Tibial nerve (tissue), 4 donors: ENCODE measurements around the gene CDRT15L2. TPM values are rescaled to one million over a fixed set of nuclear protein-coding genes. Genes with fewer than 3 reads are reported as not detected.
A peak's percentile ranks its signal among the peaks of the same experiment; 100 is the strongest.
"Not testable (repeated sequence)": the region's sequence is repeated elsewhere in the genome, so short reads cannot be mapped to it uniquely, and the experiment has no call there.

Experiments
- DNase-seq, 2 donors: peaks; one replicate each; pipeline ENCODE4 v3.0.0-alpha.2; 2019; ENCODE audit warnings: low spot score in 2 of 2
- H3K27ac ChIP-seq, 4 donors: fragments of 200-600 bp; sonication (generic) in 3 of 4; one replicate each; pipeline ENCODE4 v1.5.1; 2017 to 2019; ENCODE audit warnings: mild to moderate bottlenecking in 1 of 4
- H3K27me3 ChIP-seq, 2 donors: fragments of 200-600 bp; sonication (generic) in 1 of 2; one replicate each; pipeline versions ENCODE4 v1.5.1 to v1.6.0; 2017 to 2019
- H3K36me3 ChIP-seq, 3 donors: fragments of 200-600 bp; sonication (generic); one replicate each; pipeline ENCODE4 v1.5.1; 2018 to 2019
- H3K4me1 ChIP-seq, 4 donors: fragments of 200-600 bp; sonication (generic) in 3 of 4; one replicate each; pipeline ENCODE4 v1.5.1; 2017 to 2019
- H3K4me3 ChIP-seq, 4 donors: fragments of 200-600 bp; sonication (generic) in 3 of 4; one replicate each; pipeline ENCODE4 v1.5.1; 2017 to 2019; ENCODE audit warnings: mild to moderate bottlenecking in 1 of 4, moderate library complexity in 1 of 4
- H3K9me3 ChIP-seq, 4 donors: fragments of 200-600 bp; sonication (generic) in 3 of 4; one replicate each; pipeline ENCODE4 v1.5.1; 2017 to 2019
- WGBS, 2 donors: methylation state at CpG; one replicate each; pipeline ENCODE4 v1.1.5; 2018; 5-methylcytosine and 5-hydroxymethylcytosine counted together
- total RNA-seq, 4 donors: library from RNA; depleted of rRNA; stranded (reverse); fragments of >200 nt; gene quantifications; one replicate each; pipeline ENCODE4 v1.1.0, GENCODE V29; 2016

CDRT15L2 gene
- total RNA-seq = not detected

GRCh38 chr17:20579424-20579823 lies at the start of gene CDRT15L2:
TSS of gene CDRT15L2 (plus strand) at chr17:20579724. CDS start at chr17:20579744, 20 bp downstream.
- not testable (repeated sequence) for H3K4me3 ChIP-seq, DNase-seq, H3K36me3 ChIP-seq, H3K27me3 ChIP-seq, H3K27ac ChIP-seq, H3K4me1 ChIP-seq, H3K9me3 ChIP-seq
- 93 to 94% methylated on average over 12 of the region's 12 CpGs for WGBS, 2 donors

GRCh38 chr17:20530104-20530503 lies 49.4 kb upstream of the CDRT15L2 start:
- 59 to 75% methylated on average over 6 of the region's 6 CpGs for WGBS, 2 donors
- not testable (repeated sequence) for DNase-seq, H3K4me3 ChIP-seq, H3K36me3 ChIP-seq, H3K27me3 ChIP-seq, H3K27ac ChIP-seq, H3K4me1 ChIP-seq, H3K9me3 ChIP-seq

- H3K4me3 ChIP-seq = peak overlapping the region in 2 of 4 donors; percentile 9 to 34
- WGBS, 2 donors = 1% methylated on average over 10 to 19 of the region's 31 CpGs
- not testable (repeated sequence) for H3K27ac ChIP-seq, H3K36me3 ChIP-seq, H3K9me3 ChIP-seq, DNase-seq, H3K27me3 ChIP-seq, H3K4me1 ChIP-seq
Observed at GRCh38 chr17:20532544-20533090, 46.9 kb upstream of the CDRT15L2 start.

- peak overlapping the region in 2 of 4 donors; percentile 9 to 34 for H3K4me3 ChIP-seq
- not testable (repeated sequence) for H3K9me3 ChIP-seq, H3K27ac ChIP-seq, H3K36me3 ChIP-seq, H3K27me3 ChIP-seq, H3K4me1 ChIP-seq, DNase-seq
- WGBS, 2 donors = 3 to 4% methylated on average over 11 of the region's 11 CpGs
Observed at GRCh38 chr17:20533206-20533605, 46.3 kb upstream of the CDRT15L2 start.

- H3K27me3 ChIP-seq, H3K4me1 ChIP-seq, H3K36me3 ChIP-seq, H3K4me3 ChIP-seq, DNase-seq, H3K9me3 ChIP-seq, H3K27ac ChIP-seq: not testable (repeated sequence)
- WGBS, 2 donors = 51 to 57% methylated on average over 7 to 8 of the region's 8 CpGs
Observed at GRCh38 chr17:20534711-20535550, 44.6 kb upstream of the CDRT15L2 start.

GRCh38 chr17:20540414-20540813 lies 39.1 kb upstream of the CDRT15L2 start:
- not testable (repeated sequence) for H3K9me3 ChIP-seq
- WGBS, 2 donors = no CpG with 5 or more reads among the region's 5 CpGs

GRCh38 chr17:20540865-20541264 lies 38.7 kb upstream of the CDRT15L2 start:
- not testable (repeated sequence) for H3K4me1 ChIP-seq, H3K27me3 ChIP-seq, H3K36me3 ChIP-seq, H3K27ac ChIP-seq, H3K9me3 ChIP-seq, H3K4me3 ChIP-seq
- WGBS, 2 donors = 34 to 43% methylated on average over 1 to 3 of the region's 3 CpGs
- peak in 1 of 2 donors; percentile 61 for DNase-seq

More at GRCh38 chr17:20540414-20540813, 39.1 kb upstream of the CDRT15L2 start:
- not testable (repeated sequence) for H3K4me3 ChIP-seq, H3K27me3 ChIP-seq, H3K36me3 ChIP-seq, H3K4me1 ChIP-seq, H3K27ac ChIP-seq, DNase-seq

- 28 to 39% methylated on average over 7 of the region's 7 CpGs for WGBS, 2 donors
- DNase-seq, H3K27me3 ChIP-seq, H3K9me3 ChIP-seq, H3K4me3 ChIP-seq, H3K27ac ChIP-seq, H3K36me3 ChIP-seq, H3K4me1 ChIP-seq: not testable (repeated sequence)
Observed at GRCh38 chr17:20541853-20542546, 37.5 kb upstream of the CDRT15L2 start.

GRCh38 chr17:20547923-20548322 lies 31.6 kb upstream of the CDRT15L2 start:
- not testable (repeated sequence) for H3K36me3 ChIP-seq, H3K4me1 ChIP-seq, H3K4me3 ChIP-seq, H3K27ac ChIP-seq, H3K9me3 ChIP-seq, DNase-seq, H3K27me3 ChIP-seq
- WGBS, 2 donors = no CpG with 5 or more reads among the region's 5 CpGs

GRCh38 chr17:20552920-20553319 lies 26.6 kb upstream of the CDRT15L2 start:
- H3K9me3 ChIP-seq, H3K27ac ChIP-seq, H3K4me3 ChIP-seq, DNase-seq, H3K4me1 ChIP-seq, H3K36me3 ChIP-seq, H3K27me3 ChIP-seq: not testable (repeated sequence)
- no CpG with 5 or more reads among the region's 6 CpGs for WGBS, 2 donors

GRCh38 chr17:20554728-20555127 lies 24.8 kb upstream of the CDRT15L2 start:
- WGBS, 2 donors = 66 to 86% methylated on average over 3 of the region's 4 CpGs
- H3K27ac ChIP-seq, H3K4me3 ChIP-seq, DNase-seq, H3K36me3 ChIP-seq, H3K27me3 ChIP-seq, H3K9me3 ChIP-seq, H3K4me1 ChIP-seq: not testable (repeated sequence)

- H3K9me3 ChIP-seq, H3K4me1 ChIP-seq, H3K27me3 ChIP-seq, H3K27ac ChIP-seq, H3K4me3 ChIP-seq, DNase-seq, H3K36me3 ChIP-seq: not testable (repeated sequence)
- 83 to 87% methylated on average over 6 to 7 of the region's 20 CpGs for WGBS, 2 donors
Observed at GRCh38 chr17:20555135-20556010, 24.2 kb upstream of the CDRT15L2 start.

- not testable (repeated sequence) for H3K4me3 ChIP-seq, H3K9me3 ChIP-seq, H3K27ac ChIP-seq, H3K4me1 ChIP-seq, H3K36me3 ChIP-seq, DNase-seq, H3K27me3 ChIP-seq
- WGBS, 2 donors = 77 to 86% methylated on average over 5 of the region's 5 CpGs
Observed at GRCh38 chr17:20558096-20558495, 21.4 kb upstream of the CDRT15L2 start.
